H9 (cell line): Measurements from ENCODE around the gene HSPG2. TPM values are rescaled to one million over a fixed set of nuclear protein-coding genes. Genes with fewer than 3 reads are reported as not detected.

Experiments
- DNase-seq: peaks from one replicate; pipeline ENCODE4 v3.0.0-alpha.2; 2017
- H2AFZ ChIP-seq: one replicate; pipeline ENCODE4 v1.6.1; 2013; ENCODE audit warnings: mild to moderate bottlenecking, low read length, control low read depth, moderate library complexity
- H2AK5ac ChIP-seq: 2 replicates; pipeline ENCODE4 v1.6.1; 2013; ENCODE audit warnings: low read length, control low read depth, mixed read lengths; ENCODE audit not compliant: insufficient read length
- H2BK120ac ChIP-seq: one replicate; pipeline ENCODE4 v1.6.1; 2013; ENCODE audit warnings: low read depth, mild to moderate bottlenecking, low read length, control low read depth, inconsistent platforms; ENCODE audit not compliant: poor library complexity, severe bottlenecking
- H2BK12ac ChIP-seq: 2 replicates; pipeline ENCODE4 v1.6.1; 2013; ENCODE audit warnings: low read length, control low read depth, mixed read lengths, low read depth; ENCODE audit not compliant: insufficient read length
- H2BK15ac ChIP-seq: 2 replicates; pipeline ENCODE4 v1.6.1; 2013; ENCODE audit warnings: low read depth, low read length, control low read depth
- H2BK20ac ChIP-seq: one replicate; pipeline ENCODE4 v1.6.1; 2013; ENCODE audit warnings: low read depth, mild to moderate bottlenecking, low read length, control low read depth, inconsistent platforms; ENCODE audit not compliant: poor library complexity, severe bottlenecking
- H2BK5ac ChIP-seq: 2 replicates; pipeline ENCODE4 v1.6.1; 2013; ENCODE audit warnings: low read length, control low read depth, mixed read lengths; ENCODE audit not compliant: insufficient read length
- H3K14ac ChIP-seq: 2 replicates; pipeline ENCODE4 v1.6.1; 2013; ENCODE audit warnings: low read length, control low read depth; ENCODE audit not compliant: insufficient read depth
- H3K18ac ChIP-seq: 2 replicates; pipeline ENCODE4 v1.6.1; 2013; ENCODE audit warnings: low read depth, mild to moderate bottlenecking, mixed read lengths, low read length, control low read depth; ENCODE audit not compliant: insufficient read length
- H3K23ac ChIP-seq: 2 replicates; pipeline ENCODE4 v1.6.1; 2013; ENCODE audit warnings: low read length, control low read depth, mixed read lengths, low read depth; ENCODE audit not compliant: insufficient read length
- H3K23me2 ChIP-seq: 2 replicates; pipeline ENCODE4 v1.6.1; 2013; ENCODE audit warnings: low read depth, mild to moderate bottlenecking, mixed read lengths, low read length, control low read depth; ENCODE audit not compliant: insufficient read length, poor library complexity, severe bottlenecking
- H3K27ac ChIP-seq: 2 replicates; pipeline ENCODE4 v1.5.1; 2013; ENCODE audit warnings: low read length, control low read depth, mixed read lengths, low read depth; ENCODE audit not compliant: insufficient read length
- H3K27me3 ChIP-seq: 2 replicates; pipeline ENCODE4 v1.6.1; 2013; ENCODE audit warnings: low read length, control low read depth, inconsistent platforms; ENCODE audit not compliant: insufficient read depth
- H3K4ac ChIP-seq: 2 replicates; pipeline ENCODE4 v1.6.1; 2013; ENCODE audit warnings: low read depth, mild to moderate bottlenecking, control low read depth, inconsistent platforms, low read length, moderate library complexity
- H3K4me1 ChIP-seq: 2 replicates; pipeline ENCODE4 v1.6.1; 2013; ENCODE audit warnings: low read length, control low read depth, inconsistent platforms; ENCODE audit not compliant: insufficient read depth
- H3K4me2 ChIP-seq: 2 replicates; pipeline ENCODE4 v1.6.1; 2013; ENCODE audit warnings: low read length, control low read depth, mixed read lengths; ENCODE audit not compliant: insufficient read length, insufficient read depth
- H3K56ac ChIP-seq: 2 replicates; pipeline ENCODE4 v1.6.1; 2013; ENCODE audit warnings: low read depth, mild to moderate bottlenecking, mixed read lengths, low read length, control low read depth; ENCODE audit not compliant: insufficient read length
- H3K79me1 ChIP-seq: 2 replicates; pipeline ENCODE4 v1.6.1; 2013; ENCODE audit warnings: low read depth, mild to moderate bottlenecking, moderate library complexity, low read length, control low read depth, inconsistent platforms; ENCODE audit not compliant: insufficient read depth, poor library complexity, severe bottlenecking
- H3K79me2 ChIP-seq: 2 replicates; pipeline ENCODE4 v1.6.1; 2013; ENCODE audit warnings: low read length, control low read depth, inconsistent platforms; ENCODE audit not compliant: insufficient read depth
- H3K9ac ChIP-seq: 2 replicates; pipeline ENCODE4 v1.6.1; 2013; ENCODE audit warnings: low read length, control low read depth, mixed read lengths; ENCODE audit not compliant: insufficient read length; ENCODE audit errors: extremely low read depth
- H3K9me3 ChIP-seq: one replicate; pipeline ENCODE4 v1.6.1; 2013; ENCODE audit warnings: low read depth, low read length, inconsistent platforms; ENCODE audit not compliant: control insufficient read depth
- H3T11ph ChIP-seq: one replicate; pipeline ENCODE4 v1.6.1; 2013; ENCODE audit warnings: mild to moderate bottlenecking, low read length, control low read depth, inconsistent platforms
- H4K20me1 ChIP-seq: one replicate; pipeline ENCODE4 v1.6.1; 2013; ENCODE audit not compliant: control insufficient read depth, insufficient read length, insufficient read depth
- H4K5ac ChIP-seq: 2 replicates; pipeline ENCODE4 v1.6.1; 2013; ENCODE audit warnings: low read depth, mild to moderate bottlenecking, mixed read lengths, low read length, control low read depth; ENCODE audit not compliant: insufficient read length
- H4K8ac ChIP-seq: replicated peaks from 2 replicates; pipeline ENCODE4 v1.6.1; 2013; ENCODE audit warnings: low read length, control low read depth, mixed read lengths, low read depth; ENCODE audit not compliant: insufficient read length
- H4K91ac ChIP-seq: 2 replicates; pipeline ENCODE4 v1.6.1; 2013; ENCODE audit warnings: low read depth, mild to moderate bottlenecking, moderate library complexity, mixed read lengths, low read length, control low read depth; ENCODE audit not compliant: insufficient read length
- H3K27ac Mint-ChIP-seq, 3 experiments: 2 replicates in 2 of 3; 3 replicates in 1 of 3; pipeline ENCODE4 v1.8.0; 2020 to 2021; ENCODE audit warnings: mixed read lengths in 3 of 3, mild to moderate bottlenecking in 1 of 3, moderate library complexity in 1 of 3
- H3K27me3 Mint-ChIP-seq: 2 replicates; pipeline ENCODE4 v1.8.0; 2021; ENCODE audit warnings: low read depth, mild to moderate bottlenecking, moderate library complexity, mixed read lengths
- H3K36me3 Mint-ChIP-seq, 3 experiments: 2 replicates in 2 of 3; 3 replicates in 1 of 3; pipeline ENCODE4 v1.8.0; 2020 to 2021; ENCODE audit warnings: low read depth in 3 of 3, mixed read lengths in 3 of 3; ENCODE audit not compliant: insufficient read depth in 1 of 3
- H3K4me1 Mint-ChIP-seq, 2 experiments: 2 replicates each; pipeline ENCODE4 v1.8.0; 2020; ENCODE audit warnings: mixed read lengths in 2 of 2
- H3K4me3 Mint-ChIP-seq, 2 experiments: 2 replicates in 1 of 2; 3 replicates in 1 of 2; pipeline ENCODE4 v1.8.0; 2020 to 2021; ENCODE audit warnings: mild to moderate bottlenecking in 2 of 2, mixed read lengths in 2 of 2, moderate library complexity in 1 of 2
- H3K9me3 Mint-ChIP-seq, 2 experiments: 2 replicates in 1 of 2; 3 replicates in 1 of 2; pipeline ENCODE4 v1.8.0; 2020; ENCODE audit warnings: mild to moderate bottlenecking in 2 of 2, mixed read lengths in 2 of 2, moderate library complexity in 1 of 2
- WGBS: extraction: QIAGEN DNeasy Blood & Tissue Kit; methylation state at CpG from one replicate; pipeline ENCODE4 v1.1.7; 2013; ENCODE audit warnings: missing lambda C conversion rate, low lambda C conversion rate, mixed read lengths; ENCODE audit not compliant: insufficient read length; ENCODE audit errors: extremely low coverage; 5-methylcytosine and 5-hydroxymethylcytosine counted together
- total RNA-seq: library from RNA; stranded (reverse); gene quantifications from 2 replicates; pipeline ENCODE4 v1.2.1, GENCODE V29; 2021
- TF ChIP-seq, protein P1 (sequence below): fragments of 200-600 bp; sonication (generic); conservative IDR thresholded peaks from 3 replicates; pipeline ENCODE4 v1.8.0; 2021; ENCODE audit warnings: antibody characterized with exemption, mild to moderate bottlenecking

The HSPG2 gene
- total RNA-seq, 1 experiment from 2014 or later, result 90.0 TPM

DNA sequence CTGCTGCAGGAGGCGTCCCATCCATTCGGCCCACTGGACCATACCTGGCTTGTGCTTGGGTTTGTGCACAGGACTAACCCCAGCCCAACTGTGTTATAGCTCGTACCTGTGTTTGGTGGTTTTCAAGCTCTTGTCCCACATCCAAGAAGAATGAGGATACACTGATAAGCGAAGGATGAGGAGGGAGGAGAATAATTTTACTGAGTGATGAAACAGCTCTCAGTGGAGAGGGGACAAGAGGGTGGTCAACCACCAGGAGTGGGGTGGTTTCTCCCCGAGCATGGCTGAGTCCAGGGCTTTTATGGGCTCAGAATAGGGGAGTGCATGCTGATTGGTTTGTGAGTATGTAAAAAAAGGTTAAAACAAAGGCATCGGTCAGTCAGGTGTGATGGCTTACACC, 142.0 kb downstream of the HSPG2 start:
- no peak overlapping the region for H3K4ac ChIP-seq
- no peak overlapping the region for H2AFZ ChIP-seq
- no peak overlapping the region for H3K4me2 ChIP-seq
- no peak overlapping the region for H3K27ac ChIP-seq
- H4K20me1 ChIP-seq, result no peaks in the 10 kb centered on the region
- DNase-seq, result no peak
- no CpG with 5 or more reads among the region's 6 CpGs for WGBS
- Mint-ChIP-seq H3K36me3 (peaks cover 0 to 9% (median 6%) of the 10 kb centered on the region in 3 experiments; a peak in 4 of 7 replicates), H3K9me3 (peaks cover 5 to 13% of the 10 kb centered on the region in 2 experiments), H3K27me3 (peaks cover 4% of the 10 kb centered on the region), H3K4me1 (peaks cover 1% of the 10 kb centered on the region in 2 experiments), H3K4me3 (no peak overlapping the region), H3K27ac (no peak overlapping the region; a peak in 1 of 7 replicates)
- no peak overlapping the region for H4K8ac ChIP-seq
- H3K27me3 ChIP-seq, result no peaks in the 10 kb centered on the region
- no peak overlapping the region for H2BK120ac ChIP-seq
- TF ChIP-seq, protein P1, sequence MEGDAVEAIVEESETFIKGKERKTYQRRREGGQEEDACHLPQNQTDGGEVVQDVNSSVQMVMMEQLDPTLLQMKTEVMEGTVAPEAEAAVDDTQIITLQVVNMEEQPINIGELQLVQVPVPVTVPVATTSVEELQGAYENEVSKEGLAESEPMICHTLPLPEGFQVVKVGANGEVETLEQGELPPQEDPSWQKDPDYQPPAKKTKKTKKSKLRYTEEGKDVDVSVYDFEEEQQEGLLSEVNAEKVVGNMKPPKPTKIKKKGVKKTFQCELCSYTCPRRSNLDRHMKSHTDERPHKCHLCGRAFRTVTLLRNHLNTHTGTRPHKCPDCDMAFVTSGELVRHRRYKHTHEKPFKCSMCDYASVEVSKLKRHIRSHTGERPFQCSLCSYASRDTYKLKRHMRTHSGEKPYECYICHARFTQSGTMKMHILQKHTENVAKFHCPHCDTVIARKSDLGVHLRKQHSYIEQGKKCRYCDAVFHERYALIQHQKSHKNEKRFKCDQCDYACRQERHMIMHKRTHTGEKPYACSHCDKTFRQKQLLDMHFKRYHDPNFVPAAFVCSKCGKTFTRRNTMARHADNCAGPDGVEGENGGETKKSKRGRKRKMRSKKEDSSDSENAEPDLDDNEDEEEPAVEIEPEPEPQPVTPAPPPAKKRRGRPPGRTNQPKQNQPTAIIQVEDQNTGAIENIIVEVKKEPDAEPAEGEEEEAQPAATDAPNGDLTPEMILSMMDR, result no peak
- H3K79me1 ChIP-seq, result no peaks in the 10 kb centered on the region
- no peak overlapping the region for H3K14ac ChIP-seq
- H3K9me3 ChIP-seq, result peaks cover 10% of the 10 kb centered on the region
- H2AK5ac ChIP-seq, result no peak overlapping the region
- no peak overlapping the region for H3K23ac ChIP-seq
- no peaks in the 10 kb centered on the region for H3K23me2 ChIP-seq
- no peaks in the 10 kb centered on the region for H3K79me2 ChIP-seq
- H3K56ac ChIP-seq, result no peak overlapping the region
- H4K5ac ChIP-seq, result no peak overlapping the region
- H3K4me1 ChIP-seq, result no peaks in the 10 kb centered on the region
- H2BK5ac ChIP-seq, result no peak overlapping the region
- H2BK20ac ChIP-seq, result no peak overlapping the region
- H3T11ph ChIP-seq, result no peak overlapping the region
- no peak overlapping the region for H3K9ac ChIP-seq
- no peak overlapping the region for H4K91ac ChIP-seq
- no peak overlapping the region for H3K18ac ChIP-seq
- H2BK12ac ChIP-seq, result no peak overlapping the region
- H2BK15ac ChIP-seq, result no peak overlapping the region
